Activated CD8-positive, alpha-beta memory T cell treated with anti-CD3 and anti-CD28 coated beads, Interleukin-2, amount 50 U/mL, for 24 hours (primary cell): Measurements from ENCODE around the gene PLA2R1.
"Not testable (repeated sequence)": the region's sequence is repeated elsewhere in the genome, so short reads cannot be mapped to it uniquely, and the experiment has no call there.

Experiments
- DNase-seq: peaks from one replicate; pipeline ENCODE4 v3.0.0-alpha.2; 2020; ENCODE audit errors: extremely low read depth

Gene PLA2R1

GRCh38 chr2:160063879-160064612, 1.6 kb upstream of the PLA2R1 start:
- DNase-seq = no peak

GRCh38 chr2:160063271-160063670, 856 bp upstream of the PLA2R1 start:
- DNase-seq = no peak

GRCh38 chr2:160061944-160062291, 497 bp downstream of the PLA2R1 start:
- DNase-seq = no peak

GRCh38 chr2:160061533-160061932, 882 bp downstream of the PLA2R1 start:
- no peak for DNase-seq

GRCh38 chr2:160060297-160060696, 2.1 kb downstream of the PLA2R1 start:
- no peak for DNase-seq

- no peak for DNase-seq
Observed at GRCh38 chr2:160057356-160057755, 5.1 kb downstream of the PLA2R1 start.

- DNase-seq = no peak
Observed at GRCh38 chr2:160055726-160056108, 6.7 kb downstream of the PLA2R1 start.

GRCh38 chr2:160054984-160055725, 7.3 kb downstream of the PLA2R1 start:
- DNase-seq = no peak

- no peak for DNase-seq
Observed at GRCh38 chr2:160053946-160054345, 8.5 kb downstream of the PLA2R1 start.

- no peak for DNase-seq
Observed at GRCh38 chr2:160052531-160052930, 9.9 kb downstream of the PLA2R1 start.

GRCh38 chr2:160051371-160051800, 11.0 kb downstream of the PLA2R1 start:
- DNase-seq = no peak

- no peak for DNase-seq
Observed at GRCh38 chr2:160050147-160050546, 12.3 kb downstream of the PLA2R1 start.

- no peak for DNase-seq
Observed at GRCh38 chr2:160045703-160046210, 16.7 kb downstream of the PLA2R1 start.

GRCh38 chr2:160044728-160045127, 17.7 kb downstream of the PLA2R1 start:
- DNase-seq = no peak

- DNase-seq = no peak
Observed at GRCh38 chr2:160043265-160043664, 19.1 kb downstream of the PLA2R1 start.

GRCh38 chr2:160042054-160042453, 20.4 kb downstream of the PLA2R1 start:
- DNase-seq = no peak

- DNase-seq = no peak
Observed at GRCh38 chr2:160041091-160041490, 21.3 kb downstream of the PLA2R1 start.

GRCh38 chr2:160039166-160039903, 23.1 kb downstream of the PLA2R1 start:
- DNase-seq = no peak

- DNase-seq = not testable (repeated sequence)
Observed at GRCh38 chr2:160038662-160039061, 23.8 kb downstream of the PLA2R1 start.

- DNase-seq = no peak
Observed at GRCh38 chr2:160036736-160037135, 25.7 kb downstream of the PLA2R1 start.

GRCh38 chr2:160035125-160035524, 27.3 kb downstream of the PLA2R1 start:
- DNase-seq = no peak

- DNase-seq = no peak
Observed at GRCh38 chr2:160034396-160034795, 28.0 kb downstream of the PLA2R1 start.
